ENCODE measurements around the gene SCYGR1. TPM values are rescaled to one million over a fixed set of nuclear protein-coding genes. Genes with fewer than 3 reads are reported as not detected.

SCYGR1 gene
- total RNA-seq, 1 experiment from 2014 or later: not detected

GRCh38 chr2:227411320-227411989 is 23.7 kb upstream of the SCYGR1 start:
- Histone ChIP-seq H3K9me3 (ENCODE audit: low read depth, low read length, poor library complexity, severe bottlenecking) (no peaks in the 10 kb centered on the region), H3K27me3 (replicated peaks; ENCODE audit: insufficient read depth, low read depth, low read length, poor library complexity) (no peaks in the 10 kb centered on the region), H3K4me3 (ENCODE audit: low read depth, low read length, poor library complexity, severe bottlenecking) (no peak overlapping the region), H3K4me1 (ENCODE audit: insufficient read depth, low read length, poor library complexity, severe bottlenecking) (peaks cover 63% of the 10 kb centered on the region), H3K36me3 (ENCODE audit: insufficient read depth, low read length, poor library complexity, severe bottlenecking) (no peaks in the 10 kb centered on the region), H3K27ac (ENCODE audit: low read depth, low read length, poor library complexity, severe bottlenecking) (no peak overlapping the region)
- DNase-seq (ENCODE audit: low spot score): no peak
- BruUV-seq (replicated peaks): no TSS peak
- ChIA-PET CTCF (no interaction called here), POLR2A (ENCODE audit: low non-redundant PET) (no interaction called here)
- intact Hi-C loops (cut with micrococcal nuclease; ENCODE audit: unreplicated experiment): no loop called here
- no peak for TF ChIP-seq EZH2 (IDR thresholded peaks at IDR 0.05; ENCODE audit: borderline replicate concordance, low read depth, low read length, poor library complexity, severe bottlenecking)

- no peak overlapping the region for H3K4me3 ChIP-seq (ENCODE audit: low read depth, low read length, poor library complexity, severe bottlenecking)
- CTCF ChIA-PET: no interaction called here
- TF ChIP-seq CTCF (conservative IDR thresholded peaks at IDR 0.05; ENCODE audit: low read depth, low read length) (no peak), EZH2 (IDR thresholded peaks at IDR 0.05; ENCODE audit: borderline replicate concordance, low read depth, low read length, poor library complexity, severe bottlenecking) (no peak)
- H3K27ac ChIP-seq (ENCODE audit: low read depth, low read length, poor library complexity, severe bottlenecking): no peak overlapping the region
- H3K9me3 ChIP-seq (ENCODE audit: low read depth, low read length, poor library complexity, severe bottlenecking): no peaks in the 10 kb centered on the region
- H3K36me3 ChIP-seq (ENCODE audit: insufficient read depth, low read length, poor library complexity, severe bottlenecking): no peaks in the 10 kb centered on the region
- H3K27me3 ChIP-seq (replicated peaks; ENCODE audit: insufficient read depth, low read depth, low read length, poor library complexity): no peaks in the 10 kb centered on the region
- DNase-seq (ENCODE audit: low spot score): no peak
- H3K4me1 ChIP-seq (ENCODE audit: insufficient read depth, low read length, poor library complexity, severe bottlenecking): peaks cover 52% of the 10 kb centered on the region
- POLR2A ChIA-PET (ENCODE audit: low non-redundant PET): interaction anchor here (0.6 kb wide), 1 partner anchor 39 kb away, joined by 3 read pairs; no protein-coding TSS in a partner anchor
- BruUV-seq (replicated peaks): no TSS peak
- intact Hi-C loops (cut with micrococcal nuclease; ENCODE audit: unreplicated experiment): no loop called here
Measured at GRCh38 chr2:227410191-227410590, 22.4 kb upstream of the SCYGR1 start.

GRCh38 chr2:227407591-227408151 is 19.9 kb upstream of the SCYGR1 start:
- ChIA-PET CTCF (interaction anchor here (0.6 to 2.4 kb wide), 4 partner anchors 34 to 568 kb away, joined by 3 to 23 read pairs (median 6); no protein-coding TSS in a partner anchor), POLR2A (ENCODE audit: low non-redundant PET) (interaction anchor here (0.7 kb wide), 1 partner anchor 77 kb away, joined by 7 read pairs; no protein-coding TSS in a partner anchor)
- intact Hi-C loops (cut with micrococcal nuclease; ENCODE audit: unreplicated experiment): loop anchor here (2.0 to 5.0 kb wide), 3 partner anchors 65 to 531 kb away; partner anchors contain the start of gene AGFG1
- BruUV-seq (replicated peaks): no TSS peak
- peak overlapping the region; percentile 95 for H3K27ac ChIP-seq (ENCODE audit: low read depth, low read length, poor library complexity, severe bottlenecking)
- H3K36me3 ChIP-seq (ENCODE audit: insufficient read depth, low read length, poor library complexity, severe bottlenecking): no peaks in the 10 kb centered on the region
- H3K4me1 ChIP-seq (ENCODE audit: insufficient read depth, low read length, poor library complexity, severe bottlenecking): peaks cover 39% of the 10 kb centered on the region
- H3K27me3 ChIP-seq (replicated peaks; ENCODE audit: insufficient read depth, low read depth, low read length, poor library complexity): no peaks in the 10 kb centered on the region
- TF ChIP-seq CTCF (conservative IDR thresholded peaks at IDR 0.05; ENCODE audit: low read depth, low read length): peak; percentile 38
- TF ChIP-seq EZH2 (IDR thresholded peaks at IDR 0.05; ENCODE audit: borderline replicate concordance, low read depth, low read length, poor library complexity, severe bottlenecking): no peak
- DNase-seq (ENCODE audit: low spot score): peak; percentile 93
- H3K4me3 ChIP-seq (ENCODE audit: low read depth, low read length, poor library complexity, severe bottlenecking): no peak overlapping the region
- H3K9me3 ChIP-seq (ENCODE audit: low read depth, low read length, poor library complexity, severe bottlenecking): no peaks in the 10 kb centered on the region

Measured in A673 (cell line).